Germinal center (tissue), 1 donor: ENCODE data around the gene ACAP1.

Source experiments
- DNase-seq: peaks from one replicate; pipeline ENCODE4 v3.0.0; 2012; ENCODE audit warnings: mixed read lengths, low spot score

The ACAP1 gene

GRCh38 chr17:7312432-7313087, 23.8 kb upstream of the ACAP1 start:
- DNase-seq, result no peak

- no peak for DNase-seq
Measured at GRCh38 chr17:7313088-7313889, 23.0 kb upstream of the ACAP1 start.

GRCh38 chr17:7313890-7314718, 22.2 kb upstream of the ACAP1 start:
- DNase-seq, result no peak

- peak; percentile 92 for DNase-seq
Measured at GRCh38 chr17:7314719-7315569, 21.4 kb upstream of the ACAP1 start, which contains the start of gene GPS2. Gene GPS2 (minus strand): TSS chr17:7315360. CDS start chr17:7315052, 308 bp downstream.

- DNase-seq, result no peak
Measured at GRCh38 chr17:7315570-7316235, 20.6 kb upstream of the ACAP1 start.

GRCh38 chr17:7317161-7317803, 19.0 kb upstream of the ACAP1 start:
- no peak for DNase-seq

GRCh38 chr17:7318121-7318860, 18.0 kb upstream of the ACAP1 start:
- DNase-seq, result no peak

- no peak for DNase-seq
Measured at GRCh38 chr17:7321466-7321865, 14.9 kb upstream of the ACAP1 start.

GRCh38 chr17:7322520-7323194, 13.7 kb upstream of the ACAP1 start:
- no peak for DNase-seq

- DNase-seq, result peak; percentile 70
Measured at GRCh38 chr17:7323731-7324437, 12.4 kb upstream of the ACAP1 start.

- no peak for DNase-seq
Measured at GRCh38 chr17:7324438-7324779, 11.9 kb upstream of the ACAP1 start.

- DNase-seq, result no peak
Measured at GRCh38 chr17:7325031-7325528, 11.2 kb upstream of the ACAP1 start.

GRCh38 chr17:7326186-7326585, 10.1 kb upstream of the ACAP1 start:
- DNase-seq, result no peak

GRCh38 chr17:7327056-7327455, 9.3 kb upstream of the ACAP1 start:
- DNase-seq, result no peak

GRCh38 chr17:7327501-7327900, 8.8 kb upstream of the ACAP1 start:
- no peak for DNase-seq

GRCh38 chr17:7328009-7328408, 8.3 kb upstream of the ACAP1 start:
- no peak for DNase-seq

- DNase-seq, result no peak
Measured at GRCh38 chr17:7328840-7329373, 7.4 kb upstream of the ACAP1 start, which contains the start of gene NEURL4. Gene NEURL4 (minus strand): TSS chr17:7329335. CDS start chr17:7329312, 23 bp downstream.

- peak; percentile 97 for DNase-seq
Measured at GRCh38 chr17:7329374-7329996, 6.8 kb upstream of the ACAP1 start.
